ENCODE results near the gene HNRNPA1. TPM values are rescaled to one million over a fixed set of nuclear protein-coding genes. Genes with fewer than 3 reads are reported as not detected.
"Not testable (repeated sequence)": the region's sequence is repeated elsewhere in the genome, so short reads cannot be mapped to it uniquely, and the experiment has no call there.

HNRNPA1 gene
- total RNA-seq, 1 donor from 2014 or later: 502 TPM

GRCh38 chr12:54273981-54274380, 6.5 kb upstream of the HNRNPA1 start:
- H3K27me3 Mint-ChIP-seq (ENCODE audit: low read depth): no peaks in the 10 kb centered on the region
- peak overlapping the region; percentile 49 for H3K27ac Mint-ChIP-seq (ENCODE audit: unreplicated experiment)

GRCh38 chr12:54276368-54276767, 4.2 kb upstream of the HNRNPA1 start:
- H3K4me3 Mint-ChIP-seq (ENCODE audit: unreplicated experiment): no peak overlapping the region
- H3K36me3 Mint-ChIP-seq (ENCODE audit: low read depth): peaks cover 4% of the 10 kb centered on the region
- H3K27ac Mint-ChIP-seq (ENCODE audit: unreplicated experiment): no peak overlapping the region
- H3K9me3 Mint-ChIP-seq (ENCODE audit: low read depth): no peaks in the 10 kb centered on the region
- H3K4me1 Mint-ChIP-seq (ENCODE audit: low read depth): peaks cover 26% of the 10 kb centered on the region
- DNase-seq (ENCODE audit: low spot score): no peak
- no peak for TF ChIP-seq CTCF (IDR thresholded peaks at IDR 0.05)
- no peaks in the 10 kb centered on the region for H3K27me3 Mint-ChIP-seq (ENCODE audit: low read depth)

More at GRCh38 chr12:54273981-54274380, 6.5 kb upstream of the HNRNPA1 start:
- Mint-ChIP-seq H3K9me3 (ENCODE audit: low read depth) (no peaks in the 10 kb centered on the region), H3K36me3 (ENCODE audit: low read depth) (peaks cover 2% of the 10 kb centered on the region), H3K4me3 (ENCODE audit: unreplicated experiment) (no peak overlapping the region), H3K4me1 (ENCODE audit: low read depth) (peaks cover 24% of the 10 kb centered on the region)
- DNase-seq (ENCODE audit: low spot score): no peak
- TF ChIP-seq CTCF (IDR thresholded peaks at IDR 0.05): no peak

GRCh38 chr12:54277823-54278276, 2.7 kb upstream of the HNRNPA1 start:
- Mint-ChIP-seq H3K27ac (ENCODE audit: unreplicated experiment) (no peak overlapping the region), H3K4me1 (ENCODE audit: low read depth) (peaks cover 40% of the 10 kb centered on the region), H3K4me3 (ENCODE audit: unreplicated experiment) (no peak overlapping the region), H3K27me3 (ENCODE audit: low read depth) (no peaks in the 10 kb centered on the region), H3K36me3 (ENCODE audit: low read depth) (peaks cover 18% of the 10 kb centered on the region), H3K9me3 (ENCODE audit: low read depth) (no peaks in the 10 kb centered on the region)
- no peak for TF ChIP-seq CTCF (IDR thresholded peaks at IDR 0.05)
- DNase-seq (ENCODE audit: low spot score): no peak

GRCh38 chr12:54279227-54279631, 1.3 kb upstream of the HNRNPA1 start:
- Mint-ChIP-seq H3K36me3 (ENCODE audit: low read depth) (peaks cover 30% of the 10 kb centered on the region), H3K9me3 (ENCODE audit: low read depth) (no peaks in the 10 kb centered on the region), H3K27ac (ENCODE audit: unreplicated experiment) (no peak overlapping the region), H3K4me3 (ENCODE audit: unreplicated experiment) (no peak overlapping the region), H3K27me3 (ENCODE audit: low read depth) (no peaks in the 10 kb centered on the region), H3K4me1 (ENCODE audit: low read depth) (peaks cover 45% of the 10 kb centered on the region)
- no peak for DNase-seq (ENCODE audit: low spot score)
- no peak for TF ChIP-seq CTCF (IDR thresholded peaks at IDR 0.05)

GRCh38 chr12:54279632-54280467, 676 bp upstream of the HNRNPA1 start, which contains the start of gene CBX5:
CBX5 (minus strand) TSS chr12:54280122; CDS start chr12:54257650, 22,472 bp downstream.
- Mint-ChIP-seq H3K4me3 (ENCODE audit: unreplicated experiment) (no peak within 1 kb of the TSS), H3K27me3 (ENCODE audit: low read depth) (no peaks in the 10 kb centered on the region), H3K4me1 (ENCODE audit: low read depth) (peaks cover 47% of the 10 kb centered on the region), H3K9me3 (ENCODE audit: low read depth) (no peaks in the 10 kb centered on the region), H3K27ac (ENCODE audit: unreplicated experiment) (no peak within 1 kb of the TSS), H3K36me3 (ENCODE audit: low read depth) (peaks cover 34% of the 10 kb centered on the region)
- peak; percentile 100 for DNase-seq (ENCODE audit: low spot score)
- no peak for TF ChIP-seq CTCF (IDR thresholded peaks at IDR 0.05)

GRCh38 chr12:54281261-54281638, 724 bp downstream of the HNRNPA1 start:
- not testable (repeated sequence) for DNase-seq (ENCODE audit: low spot score); H3K27me3 Mint-ChIP-seq (ENCODE audit: low read depth); H3K9me3 Mint-ChIP-seq (ENCODE audit: low read depth); H3K4me3 Mint-ChIP-seq (ENCODE audit: unreplicated experiment); H3K27ac Mint-ChIP-seq (ENCODE audit: unreplicated experiment)
- Mint-ChIP-seq H3K4me1 (ENCODE audit: low read depth) (peaks cover 54% of the 10 kb centered on the region), H3K36me3 (ENCODE audit: low read depth) (peaks cover 43% of the 10 kb centered on the region)

- Mint-ChIP-seq H3K36me3 (ENCODE audit: low read depth) (peaks cover 47% of the 10 kb centered on the region), H3K4me1 (ENCODE audit: low read depth) (peaks cover 54% of the 10 kb centered on the region)
- not testable (repeated sequence) for DNase-seq (ENCODE audit: low spot score); H3K27me3 Mint-ChIP-seq (ENCODE audit: low read depth); H3K27ac Mint-ChIP-seq (ENCODE audit: unreplicated experiment); H3K4me3 Mint-ChIP-seq (ENCODE audit: unreplicated experiment); H3K9me3 Mint-ChIP-seq (ENCODE audit: low read depth)
Measured at GRCh38 chr12:54281694-54282093, 1.2 kb downstream of the HNRNPA1 start.
